ENCODE data around the gene ENOPH1. TPM values are rescaled to one million over a fixed set of nuclear protein-coding genes. Genes with fewer than 3 reads are reported as not detected.

ENOPH1 gene
- total and polyA plus RNA-seq, 2 of the 13 experiments (the other 11 are each of a cell fraction or from before 2014, with no cell fraction given) = 15.5 to 64.3 TPM

- ATAC-seq (no peak), FAIRE-seq (no peak), DNase-seq (ENCODE audit: low spot score) (no peak)
- ChIA-PET POLR2A (interaction anchor here (0.8 to 1.3 kb wide), 2 partner anchors 16 to 49 kb away, joined by 3 read pairs; partner anchors contain the start of gene HNRNPD), CTCF (ENCODE audit: low intra/inter-chr PET ratio, low total read pairs) (no interaction called here)
- Histone ChIP-seq H4K20me1 (ENCODE audit: insufficient read depth, low read length) (peaks cover 50% of the 10 kb centered on the region), H3K4me3 (replicated peaks in 1 of 3; ENCODE audit: insufficient read depth in 1 of 3, low read depth in 2 of 3, low read length in 3 of 3) (no peak overlapping the region), H3K27ac (ENCODE audit: extremely low read length, insufficient read depth, low read length) (no peak overlapping the region), H3K9ac (ENCODE audit: insufficient read depth, low read depth, low read length) (no peak overlapping the region), H2AFZ (ENCODE audit: low read length) (no peak overlapping the region), H3K27me3 (ENCODE audit: control insufficient read depth in 1 of 2, insufficient read depth in 2 of 2, low read length in 2 of 2) (no peaks in the 10 kb centered on the region), H3K4me1 (ENCODE audit: insufficient read depth, low read length) (peaks cover 26% of the 10 kb centered on the region), H3K9me3 (ENCODE audit: low read length) (no peaks in the 10 kb centered on the region), H3K36me3 (replicated peaks in 1 of 2; ENCODE audit: control insufficient read depth in 1 of 2, insufficient read depth in 2 of 2, low read length in 2 of 2) (peaks cover 5 to 29% of the 10 kb centered on the region in 2 experiments; a peak in 4 of 5 replicates), H3K4me2 (ENCODE audit: low read depth, low read length) (no peak overlapping the region), H3K79me2 (ENCODE audit: insufficient read depth, low read length) (peaks cover 22% of the 10 kb centered on the region)
- intact Hi-C loops (cut with micrococcal nuclease; ENCODE audit: unreplicated experiment) (no loop called here), in situ Hi-C loops (cut with HindIII; ENCODE audit: extremely low pct_ligation_motif_present, low pct_unique_long_range_greater_than_20kb) (no loop called here)
- 0 out of 4 replicates have a peak, but pooled peaks of 1 of the 2 experiments have one; percentile 29 for TF ChIP-seq ATF4 (CRISPR knock-in tag; IDR thresholded peaks at IDR 0.05)
- no peak for TF ChIP-seq ZNF75D (CRISPR knock-in tag; IDR thresholded peaks at IDR 0.05; ENCODE audit: borderline replicate concordance)
- no TSS peak for BruUV-seq (replicated peaks)
- 93% methylated on average over 5 of the region's 5 CpGs for WGBS (ENCODE audit: low lambda C conversion rate)
These were observed 7.8 kb upstream of the ENOPH1 start for GRCh38 chr4:82422616-82423015.

- Histone ChIP-seq H3K4me3 (replicated peaks in 1 of 3; ENCODE audit: insufficient read depth in 1 of 3, low read depth in 2 of 3, low read length in 3 of 3) (no peak overlapping the region), H3K4me1 (ENCODE audit: insufficient read depth, low read length) (peaks cover 26% of the 10 kb centered on the region), H4K20me1 (ENCODE audit: insufficient read depth, low read length) (peaks cover 58% of the 10 kb centered on the region), H3K36me3 (replicated peaks in 1 of 2; ENCODE audit: control insufficient read depth in 1 of 2, insufficient read depth in 2 of 2, low read length in 2 of 2) (peaks cover 5 to 35% of the 10 kb centered on the region in 2 experiments; a peak in 4 of 5 replicates), H3K27me3 (ENCODE audit: control insufficient read depth in 1 of 2, insufficient read depth in 2 of 2, low read length in 2 of 2) (no peaks in the 10 kb centered on the region; a peak in 1 of 5 replicates), H2AFZ (ENCODE audit: low read length) (no peak overlapping the region), H3K79me2 (ENCODE audit: insufficient read depth, low read length) (peaks cover 30% of the 10 kb centered on the region), H3K9me3 (ENCODE audit: low read length) (no peaks in the 10 kb centered on the region), H3K4me2 (ENCODE audit: low read depth, low read length) (no peak overlapping the region), H3K9ac (ENCODE audit: insufficient read depth, low read depth, low read length) (no peak overlapping the region), H3K27ac (ENCODE audit: extremely low read length, insufficient read depth, low read length) (no peak overlapping the region)
- POLR2A ChIA-PET = interaction anchor here (1.4 kb wide), 1 partner anchor 28 kb away, joined by 3 read pairs; no protein-coding TSS in a partner anchor
- FAIRE-seq (no peak), DNase-seq (ENCODE audit: low spot score) (no peak), ATAC-seq (peak; percentile 2; the same call in 1 of the 3 replicates)
- intact Hi-C loops (cut with micrococcal nuclease; ENCODE audit: unreplicated experiment) = no loop called here
- 88% methylated on average over 7 of the region's 7 CpGs for WGBS (ENCODE audit: low lambda C conversion rate)
- in situ Hi-C loops (cut with HindIII; ENCODE audit: extremely low pct_ligation_motif_present, low pct_unique_long_range_greater_than_20kb) = no loop called here
- CTCF ChIA-PET (ENCODE audit: low intra/inter-chr PET ratio, low total read pairs) = no interaction called here
- BruUV-seq (replicated peaks) = no TSS peak
- TF ChIP-seq THRA (CRISPR knock-in tag; IDR thresholded peaks at IDR 0.05; ENCODE audit: borderline replicate concordance) = no peak
- no peak for TF ChIP-seq ZNF3 (CRISPR knock-in tag; IDR thresholded peaks at IDR 0.05)
- TF ChIP-seq SRSF9 (IDR thresholded peaks at IDR 0.05; ENCODE audit: borderline replicate concordance, insufficient read depth, low read depth, low read length, poor library complexity, severe bottlenecking) = no peak
- no peak for TF ChIP-seq TMF1 (CRISPR knock-in tag; IDR thresholded peaks at IDR 0.05; ENCODE audit: low read depth)
- no peak for TF ChIP-seq NFYC (CRISPR knock-in tag; IDR thresholded peaks at IDR 0.05)
- TF ChIP-seq TIGD3 (CRISPR knock-in tag; IDR thresholded peaks at IDR 0.05; ENCODE audit: borderline replicate concordance) = no peak
- peak in 1 of 2 experiments; percentile 31; a peak in 1 of 4 replicates for TF ChIP-seq ATF4 (CRISPR knock-in tag; IDR thresholded peaks at IDR 0.05)
These were observed 6.9 kb upstream of the ENOPH1 start for GRCh38 chr4:82423245-82424054.
